GM11168 (cell line): ENCODE measurements around the gene FRG2.
"Not testable (repeated sequence)": the region's sequence is repeated elsewhere in the genome, so short reads cannot be mapped to it uniquely, and the experiment has no call there.

Experiments used
- in situ Hi-C: fragments of 300-500 bp; cut with MboI; formaldehyde crosslinking; loops from one replicate; pipeline ENCODE4 v1.12.0; 2022; ENCODE audit warnings: low sequenced_read_pairs; ENCODE audit not compliant: unreplicated experiment

FRG2 gene

GRCh38 chr4:190027156-190027555, at the start of gene FRG2:
Gene FRG2 (minus strand): TSS chr4:190027256. CDS start chr4:190027204, 52 bp downstream.
- in situ Hi-C loops = not testable (repeated sequence)

- in situ Hi-C loops = not testable (repeated sequence)
Observed at GRCh38 chr4:190068351-190068750, 41.3 kb upstream of the FRG2 start.

- in situ Hi-C loops = not testable (repeated sequence)
Observed at GRCh38 chr4:190064805-190065204, 37.7 kb upstream of the FRG2 start.

- in situ Hi-C loops = not testable (repeated sequence)
Observed at GRCh38 chr4:190064342-190064741, 37.3 kb upstream of the FRG2 start, which contains the start of gene DBET. Gene DBET (plus strand): TSS chr4:190064502.

- in situ Hi-C loops = not testable (repeated sequence)
Observed at GRCh38 chr4:190058997-190059396, 31.9 kb upstream of the FRG2 start.

- in situ Hi-C loops = not testable (repeated sequence)
Observed at GRCh38 chr4:190049378-190050239, 22.6 kb upstream of the FRG2 start.

- in situ Hi-C loops = not testable (repeated sequence)
Observed at GRCh38 chr4:190047627-190048026, 20.6 kb upstream of the FRG2 start.

GRCh38 chr4:190040873-190041272, 13.8 kb upstream of the FRG2 start:
- in situ Hi-C loops = not testable (repeated sequence)

- in situ Hi-C loops = not testable (repeated sequence)
Observed at GRCh38 chr4:190037704-190038388, 10.8 kb upstream of the FRG2 start.

GRCh38 chr4:190031264-190031663, 4.2 kb upstream of the FRG2 start:
- in situ Hi-C loops = not testable (repeated sequence)

GRCh38 chr4:190022614-190023281, 4.3 kb downstream of the FRG2 start:
- in situ Hi-C loops = not testable (repeated sequence)

- in situ Hi-C loops = not testable (repeated sequence)
Observed at GRCh38 chr4:190021973-190022372, 5.1 kb downstream of the FRG2 start.

- in situ Hi-C loops = no loop called here
Observed at GRCh38 chr4:190020790-190021717, 6.0 kb downstream of the FRG2 start.

- in situ Hi-C loops = not testable (repeated sequence)
Observed at GRCh38 chr4:190019859-190020463, 7.1 kb downstream of the FRG2 start.

- in situ Hi-C loops = no loop called here
Observed at GRCh38 chr4:190019023-190019858, 7.8 kb downstream of the FRG2 start.

- in situ Hi-C loops = no loop called here
Observed at GRCh38 chr4:190018201-190018920, 8.7 kb downstream of the FRG2 start.

GRCh38 chr4:190017357-190018200, 9.5 kb downstream of the FRG2 start:
- in situ Hi-C loops = no loop called here
